ENCODE results near the gene CCL22.
"Not testable (repeated sequence)": the region's sequence is repeated elsewhere in the genome, so short reads cannot be mapped to it uniquely, and the experiment has no call there.

CCL22 gene

GRCh38 chr16:57394444-57394843 lies 35.9 kb downstream of the CCL22 start:
- no peak for DNase-seq (ENCODE audit: low spot score)

- no peak for DNase-seq (ENCODE audit: low spot score)
These were observed 36.4 kb downstream of the CCL22 start for GRCh38 chr16:57395026-57395425.

GRCh38 chr16:57396786-57397185 lies 38.2 kb downstream of the CCL22 start:
- no peak for DNase-seq (ENCODE audit: low spot score)

- not testable (repeated sequence) for DNase-seq (ENCODE audit: low spot score)
These were observed 38.9 kb downstream of the CCL22 start for GRCh38 chr16:57397493-57397892.

- no peak for DNase-seq (ENCODE audit: low spot score)
These were observed 43.5 kb downstream of the CCL22 start for GRCh38 chr16:57401943-57402640.

- no peak for DNase-seq (ENCODE audit: low spot score)
These were observed 45.6 kb downstream of the CCL22 start, which contains the start of gene CCL17 for GRCh38 chr16:57403965-57404817. Gene CCL17 (plus strand): TSS chr16:57404767. CDS start chr16:57413933, 9,166 bp downstream.

GRCh38 chr16:57405097-57405496 lies 46.5 kb downstream of the CCL22 start:
- no peak for DNase-seq (ENCODE audit: low spot score)

GRCh38 chr16:57406881-57407280 lies 48.3 kb downstream of the CCL22 start:
- DNase-seq (ENCODE audit: low spot score) = no peak

GRCh38 chr16:57407521-57408353 lies 49.2 kb downstream of the CCL22 start:
- no peak for DNase-seq (ENCODE audit: low spot score)

- DNase-seq (ENCODE audit: low spot score) = no peak
These were observed 50.5 kb downstream of the CCL22 start for GRCh38 chr16:57409065-57409464.

- no peak for DNase-seq (ENCODE audit: low spot score)
These were observed 51.4 kb downstream of the CCL22 start for GRCh38 chr16:57409870-57410587.

GRCh38 chr16:57411362-57411976 lies 52.9 kb downstream of the CCL22 start:
- DNase-seq (ENCODE audit: low spot score) = no peak

GRCh38 chr16:57412584-57412983 lies 54.0 kb downstream of the CCL22 start:
- DNase-seq (ENCODE audit: low spot score) = no peak

- no peak for DNase-seq (ENCODE audit: low spot score)
These were observed 54.7 kb downstream of the CCL22 start for GRCh38 chr16:57413301-57413730.

- no peak for DNase-seq (ENCODE audit: low spot score)
These were observed 55.1 kb downstream of the CCL22 start for GRCh38 chr16:57413733-57414132.
